Measurements from ENCODE around the gene PIGU. TPM values are rescaled to one million over a fixed set of nuclear protein-coding genes. Genes with fewer than 3 reads are reported as not detected.

Gene PIGU
- total and polyA plus RNA-seq, 2 of the 13 experiments (the other 11 are each of a cell fraction or from before 2014, with no cell fraction given) = 45.5 to 231 TPM

DNA sequence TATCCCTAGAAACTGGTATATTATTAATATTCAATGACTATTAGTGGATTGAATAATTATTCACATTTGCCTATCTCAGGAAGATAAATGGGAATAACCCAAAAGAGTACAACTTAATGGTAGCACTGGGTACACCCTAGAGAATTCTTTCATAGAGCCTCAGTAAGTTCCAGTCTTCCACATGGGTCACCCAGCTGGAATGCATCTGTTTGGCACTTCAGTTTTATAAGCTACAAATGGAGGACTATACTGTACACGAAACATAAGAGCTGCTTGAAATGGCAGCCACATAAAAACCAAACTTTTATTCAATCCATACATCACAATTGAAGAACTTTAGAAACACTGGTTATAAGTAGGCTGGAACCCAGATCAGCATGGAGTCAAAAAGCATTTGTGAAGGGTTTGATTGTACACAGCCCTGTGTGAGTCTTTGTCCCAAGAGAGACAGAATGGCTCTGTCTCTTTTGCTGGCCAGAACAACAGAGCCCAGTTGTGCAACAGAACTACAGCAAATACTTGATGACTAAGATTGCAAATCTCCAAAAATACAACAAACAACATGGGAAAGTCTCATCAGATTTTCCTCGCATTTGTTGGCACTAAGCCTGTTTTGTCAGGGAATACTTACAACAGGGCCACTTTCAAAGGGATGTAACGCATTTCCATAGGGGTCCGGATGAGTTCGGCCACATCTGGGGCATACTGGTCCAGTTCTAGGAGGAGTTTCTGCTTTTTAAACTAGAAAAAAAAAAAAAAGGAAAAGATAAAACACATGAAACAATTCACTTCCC, 39.5 kb downstream of the PIGU start (continued):
- TF ChIP-seq, protein P1, sequence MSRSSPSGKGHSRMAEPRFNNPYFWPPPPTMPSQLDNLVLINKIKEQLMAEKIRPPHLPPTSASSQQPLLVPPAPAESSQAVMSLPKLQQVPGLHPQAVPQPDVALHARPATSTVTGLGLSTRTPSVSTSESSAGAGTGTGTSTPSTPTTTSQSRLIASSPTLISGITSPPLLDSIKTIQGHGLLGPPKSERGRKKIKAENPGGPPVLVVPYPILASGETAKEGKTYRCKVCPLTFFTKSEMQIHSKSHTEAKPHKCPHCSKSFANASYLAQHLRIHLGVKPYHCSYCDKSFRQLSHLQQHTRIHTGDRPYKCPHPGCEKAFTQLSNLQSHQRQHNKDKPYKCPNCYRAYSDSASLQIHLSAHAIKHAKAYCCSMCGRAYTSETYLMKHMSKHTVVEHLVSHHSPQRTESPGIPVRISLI (CRISPR knock-in tag; IDR thresholded peaks at IDR 0.05; ENCODE audit: borderline replicate concordance) = no peak
- TF ChIP-seq FOXA1 (IDR thresholded peaks at IDR 0.05) (no peak), FOXA1 (CRISPR knock-in tag; IDR thresholded peaks at IDR 0.05) (peak; percentile 40; the same call in 1 of the 2 replicates), SMAD3 (CRISPR knock-in tag; IDR thresholded peaks at IDR 0.05) (peak; percentile 66; the same call in 1 of the 2 replicates), CENPT (CRISPR knock-in tag; IDR thresholded peaks at IDR 0.05; ENCODE audit: low read depth) (no peak), TEAD2 (CRISPR knock-in tag; IDR thresholded peaks at IDR 0.05) (no peak), NFKB2 (CRISPR knock-in tag; IDR thresholded peaks at IDR 0.05; ENCODE audit: borderline replicate concordance) (no peak), TEAD3 (CRISPR knock-in tag; optimal IDR thresholded peaks at IDR 0.05; ENCODE audit: borderline replicate concordance) (no peak)
- TF ChIP-seq, protein P2, sequence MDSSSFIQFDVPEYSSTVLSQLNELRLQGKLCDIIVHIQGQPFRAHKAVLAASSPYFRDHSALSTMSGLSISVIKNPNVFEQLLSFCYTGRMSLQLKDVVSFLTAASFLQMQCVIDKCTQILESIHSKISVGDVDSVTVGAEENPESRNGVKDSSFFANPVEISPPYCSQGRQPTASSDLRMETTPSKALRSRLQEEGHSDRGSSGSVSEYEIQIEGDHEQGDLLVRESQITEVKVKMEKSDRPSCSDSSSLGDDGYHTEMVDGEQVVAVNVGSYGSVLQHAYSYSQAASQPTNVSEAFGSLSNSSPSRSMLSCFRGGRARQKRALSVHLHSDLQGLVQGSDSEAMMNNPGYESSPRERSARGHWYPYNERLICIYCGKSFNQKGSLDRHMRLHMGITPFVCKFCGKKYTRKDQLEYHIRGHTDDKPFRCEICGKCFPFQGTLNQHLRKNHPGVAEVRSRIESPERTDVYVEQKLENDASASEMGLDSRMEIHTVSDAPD (CRISPR knock-in tag; IDR thresholded peaks at IDR 0.05) = no peak
- TF ChIP-seq, protein P3, sequence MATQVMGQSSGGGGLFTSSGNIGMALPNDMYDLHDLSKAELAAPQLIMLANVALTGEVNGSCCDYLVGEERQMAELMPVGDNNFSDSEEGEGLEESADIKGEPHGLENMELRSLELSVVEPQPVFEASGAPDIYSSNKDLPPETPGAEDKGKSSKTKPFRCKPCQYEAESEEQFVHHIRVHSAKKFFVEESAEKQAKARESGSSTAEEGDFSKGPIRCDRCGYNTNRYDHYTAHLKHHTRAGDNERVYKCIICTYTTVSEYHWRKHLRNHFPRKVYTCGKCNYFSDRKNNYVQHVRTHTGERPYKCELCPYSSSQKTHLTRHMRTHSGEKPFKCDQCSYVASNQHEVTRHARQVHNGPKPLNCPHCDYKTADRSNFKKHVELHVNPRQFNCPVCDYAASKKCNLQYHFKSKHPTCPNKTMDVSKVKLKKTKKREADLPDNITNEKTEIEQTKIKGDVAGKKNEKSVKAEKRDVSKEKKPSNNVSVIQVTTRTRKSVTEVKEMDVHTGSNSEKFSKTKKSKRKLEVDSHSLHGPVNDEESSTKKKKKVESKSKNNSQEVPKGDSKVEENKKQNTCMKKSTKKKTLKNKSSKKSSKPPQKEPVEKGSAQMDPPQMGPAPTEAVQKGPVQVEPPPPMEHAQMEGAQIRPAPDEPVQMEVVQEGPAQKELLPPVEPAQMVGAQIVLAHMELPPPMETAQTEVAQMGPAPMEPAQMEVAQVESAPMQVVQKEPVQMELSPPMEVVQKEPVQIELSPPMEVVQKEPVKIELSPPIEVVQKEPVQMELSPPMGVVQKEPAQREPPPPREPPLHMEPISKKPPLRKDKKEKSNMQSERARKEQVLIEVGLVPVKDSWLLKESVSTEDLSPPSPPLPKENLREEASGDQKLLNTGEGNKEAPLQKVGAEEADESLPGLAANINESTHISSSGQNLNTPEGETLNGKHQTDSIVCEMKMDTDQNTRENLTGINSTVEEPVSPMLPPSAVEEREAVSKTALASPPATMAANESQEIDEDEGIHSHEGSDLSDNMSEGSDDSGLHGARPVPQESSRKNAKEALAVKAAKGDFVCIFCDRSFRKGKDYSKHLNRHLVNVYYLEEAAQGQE (IDR thresholded peaks at IDR 0.05; ENCODE audit: borderline replicate concordance in 1 of 2, low read depth in 1 of 2, low read length in 2 of 2) = no peak
- TF ChIP-seq, protein P4, sequence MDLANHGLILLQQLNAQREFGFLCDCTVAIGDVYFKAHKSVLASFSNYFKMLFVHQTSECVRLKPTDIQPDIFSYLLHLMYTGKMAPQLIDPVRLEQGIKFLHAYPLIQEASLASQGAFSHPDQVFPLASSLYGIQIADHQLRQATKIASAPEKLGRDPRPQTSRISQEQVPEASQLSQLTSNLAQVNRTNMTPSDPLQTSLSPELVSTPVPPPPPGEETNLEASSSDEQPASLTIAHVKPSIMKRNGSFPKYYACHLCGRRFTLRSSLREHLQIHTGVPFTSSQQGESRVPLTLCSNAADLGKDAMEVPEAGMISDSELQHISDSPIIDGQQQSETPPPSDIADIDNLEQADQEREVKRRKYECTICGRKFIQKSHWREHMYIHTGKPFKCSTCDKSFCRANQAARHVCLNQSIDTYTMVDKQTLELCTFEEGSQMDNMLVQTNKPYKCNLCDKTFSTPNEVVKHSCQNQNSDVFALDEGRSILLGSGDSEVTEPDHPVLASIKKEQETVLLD (CRISPR knock-in tag; IDR thresholded peaks at IDR 0.05; ENCODE audit: low read depth) = no peak
- TF ChIP-seq, protein P5, sequence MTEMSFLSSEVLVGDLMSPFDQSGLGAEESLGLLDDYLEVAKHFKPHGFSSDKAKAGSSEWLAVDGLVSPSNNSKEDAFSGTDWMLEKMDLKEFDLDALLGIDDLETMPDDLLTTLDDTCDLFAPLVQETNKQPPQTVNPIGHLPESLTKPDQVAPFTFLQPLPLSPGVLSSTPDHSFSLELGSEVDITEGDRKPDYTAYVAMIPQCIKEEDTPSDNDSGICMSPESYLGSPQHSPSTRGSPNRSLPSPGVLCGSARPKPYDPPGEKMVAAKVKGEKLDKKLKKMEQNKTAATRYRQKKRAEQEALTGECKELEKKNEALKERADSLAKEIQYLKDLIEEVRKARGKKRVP (CRISPR knock-in tag; IDR thresholded peaks at IDR 0.05) = peak in 1 of 2 experiments; percentile 73; a peak in 2 of 4 replicates
- TF ChIP-seq, protein P6, sequence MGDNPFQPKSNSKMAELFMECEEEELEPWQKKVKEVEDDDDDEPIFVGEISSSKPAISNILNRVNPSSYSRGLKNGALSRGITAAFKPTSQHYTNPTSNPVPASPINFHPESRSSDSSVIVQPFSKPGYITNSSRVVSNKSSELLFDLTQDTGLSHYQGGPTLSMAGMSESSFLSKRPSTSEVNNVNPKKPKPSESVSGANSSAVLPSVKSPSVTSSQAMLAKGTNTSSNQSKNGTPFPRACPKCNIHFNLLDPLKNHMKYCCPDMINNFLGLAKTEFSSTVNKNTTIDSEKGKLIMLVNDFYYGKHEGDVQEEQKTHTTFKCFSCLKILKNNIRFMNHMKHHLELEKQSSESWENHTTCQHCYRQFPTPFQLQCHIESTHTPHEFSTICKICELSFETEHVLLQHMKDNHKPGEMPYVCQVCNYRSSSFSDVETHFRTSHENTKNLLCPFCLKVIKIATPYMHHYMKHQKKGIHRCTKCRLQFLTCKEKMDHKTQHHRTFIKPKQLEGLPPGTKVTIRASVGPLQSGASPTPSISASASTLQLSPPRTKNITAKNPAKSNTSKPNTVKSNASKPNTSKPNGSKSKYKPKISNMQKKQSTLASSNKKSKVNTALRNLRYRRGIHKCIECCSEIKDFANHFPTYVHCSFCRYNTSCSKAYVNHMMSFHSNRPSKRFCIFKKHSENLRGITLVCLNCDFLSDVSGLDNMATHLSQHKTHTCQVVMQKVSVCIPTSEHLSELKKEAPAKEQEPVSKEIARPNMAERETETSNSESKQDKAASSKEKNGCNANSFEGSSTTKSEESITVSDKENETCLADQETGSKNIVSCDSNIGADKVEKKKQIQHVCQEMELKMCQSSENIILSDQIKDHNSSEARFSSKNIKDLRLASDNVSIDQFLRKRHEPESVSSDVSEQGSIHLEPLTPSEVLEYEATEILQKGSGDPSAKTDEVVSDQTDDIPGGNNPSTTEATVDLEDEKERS (CRISPR knock-in tag; IDR thresholded peaks at IDR 0.05) = peak; percentile 35; the same call in 1 of the 2 replicates
- TF ChIP-seq, protein P7, sequence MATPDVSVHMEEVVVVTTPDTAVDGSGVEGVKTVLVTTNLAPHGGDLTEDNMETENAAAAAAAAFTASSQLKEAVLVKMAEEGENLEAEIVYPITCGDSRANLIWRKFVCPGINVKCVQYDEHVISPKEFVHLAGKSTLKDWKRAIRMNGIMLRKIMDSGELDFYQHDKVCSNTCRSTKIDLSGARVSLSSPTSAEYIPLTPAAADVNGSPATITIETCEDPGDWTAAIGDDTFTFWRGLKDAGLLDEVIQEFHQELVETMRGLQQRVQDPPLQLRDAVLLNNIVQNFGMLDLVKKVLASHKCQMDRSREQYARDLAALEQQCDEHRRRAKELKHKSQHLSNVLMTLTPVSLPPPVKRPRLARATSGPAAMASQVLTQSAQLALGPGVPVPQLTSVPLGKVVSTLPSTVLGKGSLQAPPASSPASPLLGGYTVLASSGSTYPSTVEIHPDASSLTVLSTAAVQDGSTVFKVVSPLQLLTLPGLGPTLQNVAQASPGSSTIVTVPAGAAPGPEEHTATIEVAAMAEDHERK (CRISPR knock-in tag; IDR thresholded peaks at IDR 0.05; ENCODE audit: low read depth) = no peak
